ENCODE measurements around the gene SFSWAP.
"Not testable (repeated sequence)": the region's sequence is repeated elsewhere in the genome, so short reads cannot be mapped to it uniquely, and the experiment has no call there.

The SFSWAP gene

GRCh38 chr12:131770120-131770519, 59.2 kb downstream of the SFSWAP start:
- Histone ChIP-seq H3K9me3 (ENCODE audit: control insufficient read depth in 1 of 2, low read length in 2 of 2) (no peaks in the 10 kb centered on the region), H3K4me1 (ENCODE audit: control insufficient read depth in 1 of 2, insufficient read depth in 2 of 2, low read length in 2 of 2) (peaks cover 0 to 3% of the 10 kb centered on the region in 2 donors), H3K4me3 (ENCODE audit: low read depth in 1 of 2, low read length in 2 of 2) (no peak overlapping the region), H3K27ac (ENCODE audit: low read length) (no peak overlapping the region), H3K27me3 (ENCODE audit: low read depth, low read length) (no peaks in the 10 kb centered on the region), H3K36me3 (ENCODE audit: control insufficient read depth in 1 of 2, insufficient read depth in 2 of 2, low read length in 2 of 2) (peaks cover 57 to 86% of the 10 kb centered on the region in 2 donors)

DNA sequence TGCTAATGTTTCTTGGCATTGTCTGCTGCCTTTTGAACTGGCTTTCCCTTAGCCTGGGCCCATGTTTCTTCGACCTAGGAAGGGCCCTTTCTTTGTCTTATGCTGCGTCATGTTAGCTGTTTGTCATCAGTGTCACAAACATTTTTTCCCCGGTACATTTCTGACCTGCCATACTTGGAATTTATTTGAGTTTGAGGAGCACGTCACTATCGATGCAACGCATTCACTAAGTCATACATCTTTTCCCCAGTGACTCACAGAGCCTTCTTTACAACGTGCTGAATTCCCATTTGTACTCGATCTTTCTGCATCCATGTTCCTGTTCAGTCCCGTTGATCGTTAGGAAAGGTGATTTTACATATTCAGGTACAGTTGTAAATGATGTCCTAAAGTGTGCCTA, 61.1 kb downstream of the SFSWAP start:
- Histone ChIP-seq H3K36me3 (ENCODE audit: control insufficient read depth in 1 of 2, insufficient read depth in 2 of 2, low read length in 2 of 2) (peaks cover 48 to 72% of the 10 kb centered on the region in 2 donors), H3K4me1 (ENCODE audit: control insufficient read depth in 1 of 2, insufficient read depth in 2 of 2, low read length in 2 of 2) (peaks cover 0 to 6% of the 10 kb centered on the region in 2 donors), H3K27me3 (ENCODE audit: low read depth, low read length) (no peaks in the 10 kb centered on the region), H3K9me3 (ENCODE audit: control insufficient read depth in 1 of 2, low read length in 2 of 2) (no peaks in the 10 kb centered on the region), H3K4me3 (ENCODE audit: low read depth in 1 of 2, low read length in 2 of 2) (no peak overlapping the region), H3K27ac (ENCODE audit: low read length) (no peak overlapping the region)

GRCh38 chr12:131773582-131774221, 62.8 kb downstream of the SFSWAP start:
- no peaks in the 10 kb centered on the region for H3K27me3 ChIP-seq (ENCODE audit: low read depth, low read length)
- no peaks in the 10 kb centered on the region for H3K9me3 ChIP-seq (ENCODE audit: control insufficient read depth in 1 of 2, low read length in 2 of 2)
- H3K36me3 ChIP-seq (ENCODE audit: control insufficient read depth in 1 of 2, insufficient read depth in 2 of 2, low read length in 2 of 2), result peaks cover 47 to 66% of the 10 kb centered on the region in 2 donors
- peaks cover 0 to 6% of the 10 kb centered on the region in 2 donors for H3K4me1 ChIP-seq (ENCODE audit: control insufficient read depth in 1 of 2, insufficient read depth in 2 of 2, low read length in 2 of 2)
- no peak overlapping the region for H3K27ac ChIP-seq (ENCODE audit: low read length)
- no peak overlapping the region for H3K4me3 ChIP-seq (ENCODE audit: low read depth in 1 of 2, low read length in 2 of 2)

- H3K27me3 ChIP-seq (ENCODE audit: low read depth, low read length), result no peaks in the 10 kb centered on the region
- no peak overlapping the region for H3K4me3 ChIP-seq (ENCODE audit: low read depth in 1 of 2, low read length in 2 of 2)
- no peaks in the 10 kb centered on the region for H3K9me3 ChIP-seq (ENCODE audit: control insufficient read depth in 1 of 2, low read length in 2 of 2)
- peaks cover 0 to 6% of the 10 kb centered on the region in 2 donors for H3K4me1 ChIP-seq (ENCODE audit: control insufficient read depth in 1 of 2, insufficient read depth in 2 of 2, low read length in 2 of 2)
- H3K36me3 ChIP-seq (ENCODE audit: control insufficient read depth in 1 of 2, insufficient read depth in 2 of 2, low read length in 2 of 2), result peaks cover 50 to 68% of the 10 kb centered on the region in 2 donors
- H3K27ac ChIP-seq (ENCODE audit: low read length), result no peak overlapping the region
Measured at GRCh38 chr12:131774576-131775391, 63.9 kb downstream of the SFSWAP start.

GRCh38 chr12:131775392-131776236, 64.7 kb downstream of the SFSWAP start:
- Histone ChIP-seq H3K27ac (ENCODE audit: low read length) (no peak overlapping the region), H3K4me1 (ENCODE audit: control insufficient read depth in 1 of 2, insufficient read depth in 2 of 2, low read length in 2 of 2) (peaks cover 0 to 6% of the 10 kb centered on the region in 2 donors), H3K27me3 (ENCODE audit: low read depth, low read length) (no peaks in the 10 kb centered on the region), H3K4me3 (ENCODE audit: low read depth in 1 of 2, low read length in 2 of 2) (no peak overlapping the region), H3K36me3 (ENCODE audit: control insufficient read depth in 1 of 2, insufficient read depth in 2 of 2, low read length in 2 of 2) (peaks cover 52 to 68% of the 10 kb centered on the region in 2 donors), H3K9me3 (ENCODE audit: control insufficient read depth in 1 of 2, low read length in 2 of 2) (no peaks in the 10 kb centered on the region)

DNA sequence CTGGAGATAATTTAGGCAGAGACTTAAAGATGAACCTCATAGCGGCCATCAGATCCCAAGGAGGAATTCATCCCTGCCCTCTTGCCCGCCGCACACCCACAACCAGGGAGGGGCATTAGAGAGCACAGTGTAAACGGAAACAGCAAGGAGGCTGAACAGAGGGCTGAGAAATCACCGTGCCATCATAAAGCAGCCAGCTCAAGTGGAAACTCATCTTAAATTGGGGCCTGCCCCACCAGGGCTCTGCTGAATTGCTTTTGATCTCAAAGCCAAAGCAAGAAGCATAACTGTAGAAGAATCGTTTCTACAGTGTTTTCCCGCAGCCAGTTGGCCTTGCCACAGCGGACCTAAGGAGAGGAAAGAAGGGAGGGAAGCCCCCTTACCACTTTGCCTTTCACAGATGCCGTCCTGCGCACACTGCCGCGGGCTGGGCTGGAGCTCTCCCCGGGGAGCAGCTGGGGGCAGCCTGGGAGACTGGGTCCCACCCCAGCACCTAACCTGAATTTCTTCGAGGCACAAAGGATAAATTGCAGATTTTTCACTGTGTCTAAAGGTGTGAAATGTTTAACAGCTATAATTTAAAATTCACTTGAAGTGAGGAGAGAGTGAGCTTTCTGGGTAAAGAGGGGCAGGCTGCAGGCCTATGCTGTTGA, 65.5 kb downstream of the SFSWAP start:
- H3K27me3 ChIP-seq (ENCODE audit: low read depth, low read length), result no peaks in the 10 kb centered on the region
- peaks cover 51 to 64% of the 10 kb centered on the region in 2 donors for H3K36me3 ChIP-seq (ENCODE audit: control insufficient read depth in 1 of 2, insufficient read depth in 2 of 2, low read length in 2 of 2)
- peaks cover 0 to 6% of the 10 kb centered on the region in 2 donors for H3K4me1 ChIP-seq (ENCODE audit: control insufficient read depth in 1 of 2, insufficient read depth in 2 of 2, low read length in 2 of 2)
- H3K9me3 ChIP-seq (ENCODE audit: control insufficient read depth in 1 of 2, low read length in 2 of 2), result no peaks in the 10 kb centered on the region
- no peak overlapping the region for H3K27ac ChIP-seq (ENCODE audit: low read length)
- no peak overlapping the region for H3K4me3 ChIP-seq (ENCODE audit: low read depth in 1 of 2, low read length in 2 of 2)

- H3K36me3 ChIP-seq (ENCODE audit: control insufficient read depth in 1 of 2, insufficient read depth in 2 of 2, low read length in 2 of 2), result peaks cover 53 to 60% of the 10 kb centered on the region in 2 donors
Measured at GRCh38 chr12:131777269-131777668, 66.4 kb downstream of the SFSWAP start.

GRCh38 chr12:131779027-131779426, 68.1 kb downstream of the SFSWAP start:
- no peak overlapping the region for H3K4me3 ChIP-seq (ENCODE audit: low read depth in 1 of 2, low read length in 2 of 2)
- H3K36me3 ChIP-seq (ENCODE audit: control insufficient read depth in 1 of 2, insufficient read depth in 2 of 2, low read length in 2 of 2), result peaks cover 40 to 51% of the 10 kb centered on the region in 2 donors
- H3K4me1 ChIP-seq (ENCODE audit: control insufficient read depth in 1 of 2, insufficient read depth in 2 of 2, low read length in 2 of 2), result peaks cover 0 to 6% of the 10 kb centered on the region in 2 donors
- no peaks in the 10 kb centered on the region for H3K27me3 ChIP-seq (ENCODE audit: low read depth, low read length)
- H3K9me3 ChIP-seq (ENCODE audit: control insufficient read depth in 1 of 2, low read length in 2 of 2), result no peaks in the 10 kb centered on the region
- no peak overlapping the region for H3K27ac ChIP-seq (ENCODE audit: low read length)

More at GRCh38 chr12:131777269-131777668, 66.4 kb downstream of the SFSWAP start:
- H3K4me1 ChIP-seq (ENCODE audit: control insufficient read depth in 1 of 2, insufficient read depth in 2 of 2, low read length in 2 of 2); H3K27ac ChIP-seq (ENCODE audit: low read length); H3K9me3 ChIP-seq (ENCODE audit: control insufficient read depth in 1 of 2, low read length in 2 of 2); H3K4me3 ChIP-seq (ENCODE audit: low read depth in 1 of 2, low read length in 2 of 2); H3K27me3 ChIP-seq (ENCODE audit: low read depth, low read length): not testable (repeated sequence)

- no peaks in the 10 kb centered on the region for H3K9me3 ChIP-seq (ENCODE audit: control insufficient read depth in 1 of 2, low read length in 2 of 2)
- no peaks in the 10 kb centered on the region for H3K27me3 ChIP-seq (ENCODE audit: low read depth, low read length)
- H3K36me3 ChIP-seq (ENCODE audit: control insufficient read depth in 1 of 2, insufficient read depth in 2 of 2, low read length in 2 of 2), result peaks cover 41 to 62% of the 10 kb centered on the region in 2 donors
- H3K27ac ChIP-seq (ENCODE audit: low read length), result no peak overlapping the region
- H3K4me3 ChIP-seq (ENCODE audit: low read depth in 1 of 2, low read length in 2 of 2), result no peak overlapping the region
- H3K4me1 ChIP-seq (ENCODE audit: control insufficient read depth in 1 of 2, insufficient read depth in 2 of 2, low read length in 2 of 2), result no peaks in the 10 kb centered on the region
Measured at GRCh38 chr12:131782061-131782460, 71.2 kb downstream of the SFSWAP start.

- Histone ChIP-seq H3K27me3 (ENCODE audit: low read depth, low read length) (no peaks in the 10 kb centered on the region), H3K27ac (ENCODE audit: low read length) (no peak overlapping the region), H3K9me3 (ENCODE audit: control insufficient read depth in 1 of 2, low read length in 2 of 2) (no peaks in the 10 kb centered on the region), H3K4me3 (ENCODE audit: low read depth in 1 of 2, low read length in 2 of 2) (no peak overlapping the region), H3K4me1 (ENCODE audit: control insufficient read depth in 1 of 2, insufficient read depth in 2 of 2, low read length in 2 of 2) (no peaks in the 10 kb centered on the region), H3K36me3 (ENCODE audit: control insufficient read depth in 1 of 2, insufficient read depth in 2 of 2, low read length in 2 of 2) (peaks cover 38 to 65% of the 10 kb centered on the region in 2 donors)
Measured at GRCh38 chr12:131783915-131784541, 73.1 kb downstream of the SFSWAP start.
